NB4 (cell line): Measurements from ENCODE around the gene POU6F2.

Source experiments
- DNase-seq: peaks from one replicate; pipeline ENCODE4 v3.0.0; 2010; ENCODE audit warnings: low read depth
- H3K4me3 ChIP-seq: one replicate; pipeline ENCODE4 v1.5.1; 2011; ENCODE audit warnings: mild to moderate bottlenecking, low read depth, low read length, moderate library complexity
- MYC ChIP-seq: IDR thresholded peaks from 2 replicates; pipeline ENCODE4 v1.6.1; 2011; ENCODE audit warnings: low read depth, low read length
- POLR2A ChIP-seq: IDR thresholded peaks from 2 replicates; pipeline ENCODE4 v1.6.1; 2011; ENCODE audit warnings: mild to moderate bottlenecking; ENCODE audit not compliant: insufficient read length; ENCODE audit errors: extremely low read depth
- TF ChIP-seq, protein P1 (sequence below): IDR thresholded peaks from 2 replicates; pipeline ENCODE4 v1.6.1; 2011; ENCODE audit warnings: low read depth, low read length
- TF ChIP-seq, protein P2 (sequence below): IDR thresholded peaks from one replicate; pipeline ENCODE4 v1.5.1; 2012; ENCODE audit warnings: low read depth, low read length

The POU6F2 gene

DNA sequence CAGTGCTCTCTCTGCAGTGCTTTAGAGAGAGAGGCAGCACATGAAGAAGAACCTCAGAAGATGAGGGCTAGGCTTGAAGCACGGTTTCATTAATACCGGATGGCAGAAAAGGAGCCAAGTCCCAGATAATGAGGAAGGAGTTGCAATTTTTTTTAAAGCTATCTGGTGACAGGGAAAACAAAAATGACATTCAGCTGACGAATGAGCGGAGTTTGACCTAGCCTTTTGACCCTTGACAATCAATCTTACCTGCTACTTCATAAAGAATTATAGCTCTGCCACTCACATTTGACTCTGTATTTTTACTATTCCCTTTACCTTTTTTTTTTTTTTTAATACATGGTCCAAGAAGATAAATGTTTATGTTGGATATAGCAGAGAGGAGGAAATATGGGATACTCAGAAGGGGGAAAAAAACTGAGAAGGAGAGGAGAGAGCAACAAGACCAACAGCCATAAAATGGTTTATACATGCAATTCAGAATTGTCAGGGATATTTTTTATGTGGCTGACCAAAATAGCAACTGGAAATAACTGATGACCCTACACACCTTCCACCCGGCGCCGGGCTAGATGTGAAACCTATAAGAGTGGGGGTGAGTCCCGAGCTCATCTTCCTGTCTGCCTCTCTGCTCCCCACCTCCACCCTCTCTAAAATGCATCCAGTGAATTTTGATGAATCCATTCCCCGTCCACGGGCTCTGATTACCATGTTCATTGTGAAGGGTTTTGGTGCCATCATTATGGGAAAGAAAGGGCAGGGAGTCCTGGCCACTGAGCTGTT is 314.1 kb downstream of the POU6F2 start:
- TF ChIP-seq POLR2A: no peak
- no peak overlapping the region for H3K4me3 ChIP-seq
- DNase-seq: no peak

DNA sequence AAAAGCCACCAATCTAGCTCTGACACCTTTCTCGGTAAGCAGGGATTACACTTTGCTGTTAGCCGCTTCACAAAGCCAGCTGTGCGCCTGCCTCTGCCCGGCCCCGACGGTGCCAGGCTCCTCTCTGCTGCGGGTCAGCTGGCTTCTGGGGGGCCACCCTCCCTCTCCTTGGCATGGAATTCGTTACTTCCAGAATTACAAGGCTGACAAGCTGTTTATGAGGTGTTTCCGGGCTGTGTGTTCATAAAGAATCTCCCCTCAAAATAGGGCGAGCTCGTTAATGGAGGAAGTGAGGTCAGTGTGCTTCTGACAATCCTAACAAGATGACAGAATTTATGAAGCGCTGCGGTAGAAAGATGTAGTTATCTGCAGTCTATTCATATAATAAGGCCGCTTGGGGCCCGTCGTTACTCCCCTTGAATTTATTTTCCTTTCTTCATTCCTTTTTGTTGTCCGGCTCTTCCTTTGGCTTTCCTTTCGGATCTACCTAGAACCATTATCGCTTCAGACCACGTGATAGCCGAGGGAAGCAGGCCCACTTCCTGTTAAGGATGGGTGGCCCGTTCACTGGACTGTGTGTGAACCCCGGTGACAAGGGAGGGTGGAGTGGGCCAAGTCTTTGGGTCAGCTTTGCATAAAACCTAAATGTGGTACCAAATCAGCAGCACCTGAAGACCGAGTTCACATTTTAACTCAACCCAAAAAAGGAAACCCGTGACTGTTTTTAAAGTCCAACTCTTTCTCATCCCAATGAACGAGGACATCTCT is 315.5 kb downstream of the POU6F2 start:
- DNase-seq: no peak
- H3K4me3 ChIP-seq: no peak overlapping the region
- TF ChIP-seq POLR2A (no peak), MYC (no peak)
- TF ChIP-seq, protein P1, sequence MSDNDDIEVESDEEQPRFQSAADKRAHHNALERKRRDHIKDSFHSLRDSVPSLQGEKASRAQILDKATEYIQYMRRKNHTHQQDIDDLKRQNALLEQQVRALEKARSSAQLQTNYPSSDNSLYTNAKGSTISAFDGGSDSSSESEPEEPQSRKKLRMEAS: no peak
- TF ChIP-seq, protein P2, sequence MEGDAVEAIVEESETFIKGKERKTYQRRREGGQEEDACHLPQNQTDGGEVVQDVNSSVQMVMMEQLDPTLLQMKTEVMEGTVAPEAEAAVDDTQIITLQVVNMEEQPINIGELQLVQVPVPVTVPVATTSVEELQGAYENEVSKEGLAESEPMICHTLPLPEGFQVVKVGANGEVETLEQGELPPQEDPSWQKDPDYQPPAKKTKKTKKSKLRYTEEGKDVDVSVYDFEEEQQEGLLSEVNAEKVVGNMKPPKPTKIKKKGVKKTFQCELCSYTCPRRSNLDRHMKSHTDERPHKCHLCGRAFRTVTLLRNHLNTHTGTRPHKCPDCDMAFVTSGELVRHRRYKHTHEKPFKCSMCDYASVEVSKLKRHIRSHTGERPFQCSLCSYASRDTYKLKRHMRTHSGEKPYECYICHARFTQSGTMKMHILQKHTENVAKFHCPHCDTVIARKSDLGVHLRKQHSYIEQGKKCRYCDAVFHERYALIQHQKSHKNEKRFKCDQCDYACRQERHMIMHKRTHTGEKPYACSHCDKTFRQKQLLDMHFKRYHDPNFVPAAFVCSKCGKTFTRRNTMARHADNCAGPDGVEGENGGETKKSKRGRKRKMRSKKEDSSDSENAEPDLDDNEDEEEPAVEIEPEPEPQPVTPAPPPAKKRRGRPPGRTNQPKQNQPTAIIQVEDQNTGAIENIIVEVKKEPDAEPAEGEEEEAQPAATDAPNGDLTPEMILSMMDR: no peak

DNA sequence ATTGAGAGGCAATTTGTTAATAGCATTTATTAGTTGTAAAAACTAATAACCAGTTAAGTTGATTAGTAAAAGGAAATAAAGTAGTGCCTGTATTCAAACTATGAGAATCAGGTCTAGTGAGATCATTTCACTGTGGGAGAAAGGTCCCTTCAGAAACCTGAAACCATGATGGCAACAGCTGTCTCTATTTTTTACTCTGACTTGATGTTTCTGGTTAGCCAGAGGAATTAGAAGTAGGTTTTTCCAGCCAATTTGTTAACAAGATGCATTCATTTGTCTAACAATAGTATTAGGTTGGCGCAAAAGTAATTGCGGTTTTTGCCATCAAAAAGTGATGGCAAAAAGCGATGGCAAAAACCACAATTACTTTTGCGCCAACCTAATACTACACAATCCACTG is 316.3 kb downstream of the POU6F2 start:
- H3K4me3 ChIP-seq: no peak overlapping the region
- DNase-seq: no peak
- TF ChIP-seq, protein P1: no peak
- TF ChIP-seq MYC: no peak
- TF ChIP-seq POLR2A: no peak
- TF ChIP-seq, protein P2: no peak

DNA sequence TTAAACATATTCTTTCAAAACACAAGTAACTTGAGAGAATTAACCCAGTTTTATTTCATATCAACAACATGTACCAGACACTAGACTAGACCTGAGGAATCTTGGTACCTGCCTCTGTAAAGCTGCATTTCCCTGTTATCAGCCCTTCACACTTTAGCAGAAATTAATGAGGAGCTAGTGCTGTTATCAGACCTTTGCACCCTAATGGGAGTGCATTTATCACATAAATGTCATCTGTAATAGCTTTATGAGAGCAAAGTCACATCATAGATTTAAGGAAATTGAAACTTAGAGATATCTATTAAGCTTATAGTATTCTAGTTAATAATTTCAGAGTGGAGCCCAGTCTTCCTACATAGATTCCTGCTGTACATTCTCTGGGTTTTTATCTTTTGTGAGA is 318.1 kb downstream of the POU6F2 start:
- no peak overlapping the region for H3K4me3 ChIP-seq
- TF ChIP-seq, protein P2: no peak
- no peak for TF ChIP-seq MYC
- TF ChIP-seq, protein P1: no peak
- TF ChIP-seq POLR2A: no peak

DNA sequence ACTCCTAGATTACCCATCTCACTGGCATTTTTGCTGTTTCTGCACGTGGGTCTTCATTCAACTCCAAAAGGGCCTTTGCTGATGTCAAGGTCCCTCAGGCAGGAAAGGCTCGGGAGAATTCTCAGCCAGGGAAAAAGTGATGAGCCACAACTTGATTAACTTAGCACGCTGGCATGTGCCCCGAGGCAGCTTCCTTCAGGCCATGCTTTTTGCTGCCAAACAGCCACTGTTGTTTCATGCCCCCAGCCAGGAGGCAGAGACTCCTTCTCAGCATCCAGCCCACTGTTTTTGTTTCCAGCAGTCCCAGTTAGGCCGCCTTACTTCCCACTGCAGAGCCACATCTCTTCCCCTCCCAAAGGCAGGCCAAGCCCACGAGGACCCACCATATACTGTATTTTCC is 322.0 kb downstream of the POU6F2 start:
- no peak for DNase-seq
- no peak overlapping the region for H3K4me3 ChIP-seq
- no peak for TF ChIP-seq POLR2A
- TF ChIP-seq, protein P1: no peak
- TF ChIP-seq, protein P2: no peak
- TF ChIP-seq MYC: no peak

More for the DNA sequence above, 318.1 kb downstream of the POU6F2 start:
- no peak for DNase-seq

DNA sequence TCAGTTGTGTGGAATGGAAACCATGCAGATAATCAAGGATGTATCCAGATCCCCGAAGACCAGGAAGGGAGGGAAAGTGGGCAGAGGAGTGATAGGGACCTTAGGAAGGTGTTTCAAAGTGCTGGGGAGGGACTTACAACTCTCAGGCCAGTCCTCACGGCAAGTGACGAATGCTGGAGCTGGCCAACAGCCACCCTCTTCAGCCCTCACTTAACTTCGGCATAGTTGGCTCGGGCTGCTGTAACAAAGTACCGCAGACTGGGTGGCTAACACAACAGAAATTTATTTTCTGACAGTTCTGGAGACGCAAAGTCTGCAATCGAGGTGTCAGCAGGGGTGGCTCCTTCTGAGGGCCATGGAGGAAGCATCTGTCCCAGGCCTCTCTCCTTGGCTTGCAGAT is 322.6 kb downstream of the POU6F2 start:
- no peak for TF ChIP-seq MYC
- TF ChIP-seq, protein P2: no peak
- TF ChIP-seq, protein P1: no peak
- TF ChIP-seq POLR2A: no peak
- no peak overlapping the region for H3K4me3 ChIP-seq
- DNase-seq: no peak
